Right atrium auricular region (tissue), 2 donors: Measurements from ENCODE around the gene ZNF488. TPM values are rescaled to one million over a fixed set of nuclear protein-coding genes. Genes with fewer than 3 reads are reported as not detected.

Experiments
- DNase-seq: peaks from one replicate; pipeline ENCODE4 v3.0.0-alpha.2; 2019; ENCODE audit warnings: low spot score
- H3K27ac ChIP-seq, 2 donors: fragments of 200-600 bp; sonication (generic); 1 replicate in 1 of 2; 2 replicates in 1 of 2; pipeline ENCODE4 v1.5.1; 2016 to 2019
- H3K27me3 ChIP-seq, 2 donors: fragments of 200-600 bp; sonication (generic); one replicate each; pipeline versions ENCODE4 v1.5.1 to v1.6.0; 2017 to 2019
- H3K36me3 ChIP-seq: fragments of 200-600 bp; sonication (generic); one replicate; pipeline ENCODE4 v1.5.1; 2016
- H3K4me1 ChIP-seq, 2 donors: fragments of 200-600 bp; sonication (generic); one replicate each; pipeline versions ENCODE4 v1.5.1 to v1.6.0; 2017 to 2019
- H3K4me3 ChIP-seq, 2 donors: fragments of 200-600 bp; sonication (generic); 1 replicate in 1 of 2; 2 replicates in 1 of 2; pipeline ENCODE4 v1.5.1; 2017 to 2019; ENCODE audit warnings: mild to moderate bottlenecking in 1 of 2, moderate library complexity in 1 of 2
- H3K9me3 ChIP-seq, 2 donors: fragments of 200-600 bp; sonication (generic); one replicate each; pipeline ENCODE4 v1.5.1; 2019
- CTCF ChIP-seq, 2 donors: fragments of 200-600 bp; sonication (generic); IDR thresholded peaks; one replicate each; pipeline ENCODE4 v1.5.1; 2019; ENCODE audit warnings: antibody characterized with exemption in 2 of 2
- total RNA-seq, 2 donors: library from RNA; depleted of rRNA; stranded (reverse); fragments of >200 nt; gene quantifications; one replicate each; pipeline ENCODE4 v1.1.0, GENCODE V29; 2016

ZNF488 gene
- total RNA-seq, 2 donors from 2014 or later = not detected

- H3K4me1 ChIP-seq = no peaks in the 10 kb centered on the region
- no peaks in the 10 kb centered on the region for H3K9me3 ChIP-seq
- no peak for DNase-seq
- no peaks in the 10 kb centered on the region for H3K27me3 ChIP-seq
- H3K36me3 ChIP-seq = no peaks in the 10 kb centered on the region
- no peak for TF ChIP-seq CTCF (IDR thresholded peaks at IDR 0.05)
- H3K4me3 ChIP-seq = no peak overlapping the region
- H3K27ac ChIP-seq = no peak overlapping the region
Observed at GRCh38 chr10:47333532-47333931, 50.6 kb downstream of the ZNF488 start.

GRCh38 chr10:47332946-47333345 lies 51.1 kb downstream of the ZNF488 start:
- no peak for TF ChIP-seq CTCF (IDR thresholded peaks at IDR 0.05)
- Histone ChIP-seq H3K4me1 (no peaks in the 10 kb centered on the region), H3K9me3 (no peaks in the 10 kb centered on the region), H3K4me3 (no peak overlapping the region), H3K27ac (no peak overlapping the region), H3K27me3 (no peaks in the 10 kb centered on the region), H3K36me3 (no peaks in the 10 kb centered on the region)
- DNase-seq = no peak

GRCh38 chr10:47332371-47332770 lies 51.7 kb downstream of the ZNF488 start:
- no peak for TF ChIP-seq CTCF (IDR thresholded peaks at IDR 0.05)
- no peaks in the 10 kb centered on the region for H3K36me3 ChIP-seq
- no peak overlapping the region for H3K4me3 ChIP-seq
- no peaks in the 10 kb centered on the region for H3K9me3 ChIP-seq
- no peak overlapping the region for H3K27ac ChIP-seq
- DNase-seq = no peak
- H3K27me3 ChIP-seq = no peaks in the 10 kb centered on the region
- no peaks in the 10 kb centered on the region for H3K4me1 ChIP-seq

- H3K9me3 ChIP-seq = no peaks in the 10 kb centered on the region
- H3K4me3 ChIP-seq = no peak overlapping the region
- H3K27me3 ChIP-seq = no peaks in the 10 kb centered on the region
- no peaks in the 10 kb centered on the region for H3K36me3 ChIP-seq
- H3K4me1 ChIP-seq = peaks cover 0 to 3% of the 10 kb centered on the region in 2 donors
- no peak overlapping the region for H3K27ac ChIP-seq
- no peak for DNase-seq
- TF ChIP-seq CTCF (IDR thresholded peaks at IDR 0.05) = no peak
Observed at GRCh38 chr10:47331954-47332353, 52.1 kb downstream of the ZNF488 start.

GRCh38 chr10:47331491-47331890 lies 52.6 kb downstream of the ZNF488 start:
- Histone ChIP-seq H3K36me3 (no peaks in the 10 kb centered on the region), H3K4me3 (no peak overlapping the region), H3K9me3 (no peaks in the 10 kb centered on the region), H3K27ac (no peak overlapping the region), H3K4me1 (peaks cover 0 to 7% of the 10 kb centered on the region in 2 donors), H3K27me3 (no peaks in the 10 kb centered on the region)
- DNase-seq = no peak
- no peak for TF ChIP-seq CTCF (IDR thresholded peaks at IDR 0.05)

GRCh38 chr10:47330804-47331203 lies 53.3 kb downstream of the ZNF488 start:
- TF ChIP-seq CTCF (IDR thresholded peaks at IDR 0.05) = no peak
- H3K4me3 ChIP-seq = no peak overlapping the region
- H3K36me3 ChIP-seq = no peaks in the 10 kb centered on the region
- no peak overlapping the region for H3K27ac ChIP-seq
- no peaks in the 10 kb centered on the region for H3K9me3 ChIP-seq
- H3K4me1 ChIP-seq = peaks cover 0 to 14% of the 10 kb centered on the region in 2 donors
- DNase-seq = no peak
- no peaks in the 10 kb centered on the region for H3K27me3 ChIP-seq
